ENCODE measurements around the gene CD55. TPM values are rescaled to one million over a fixed set of nuclear protein-coding genes. Genes with fewer than 3 reads are reported as not detected.
"Not testable (repeated sequence)": the region's sequence is repeated elsewhere in the genome, so short reads cannot be mapped to it uniquely, and the experiment has no call there.

The CD55 gene
- total RNA-seq, 2 experiments from 2014 or later, result 69.3 to 80.6 TPM

DNA sequence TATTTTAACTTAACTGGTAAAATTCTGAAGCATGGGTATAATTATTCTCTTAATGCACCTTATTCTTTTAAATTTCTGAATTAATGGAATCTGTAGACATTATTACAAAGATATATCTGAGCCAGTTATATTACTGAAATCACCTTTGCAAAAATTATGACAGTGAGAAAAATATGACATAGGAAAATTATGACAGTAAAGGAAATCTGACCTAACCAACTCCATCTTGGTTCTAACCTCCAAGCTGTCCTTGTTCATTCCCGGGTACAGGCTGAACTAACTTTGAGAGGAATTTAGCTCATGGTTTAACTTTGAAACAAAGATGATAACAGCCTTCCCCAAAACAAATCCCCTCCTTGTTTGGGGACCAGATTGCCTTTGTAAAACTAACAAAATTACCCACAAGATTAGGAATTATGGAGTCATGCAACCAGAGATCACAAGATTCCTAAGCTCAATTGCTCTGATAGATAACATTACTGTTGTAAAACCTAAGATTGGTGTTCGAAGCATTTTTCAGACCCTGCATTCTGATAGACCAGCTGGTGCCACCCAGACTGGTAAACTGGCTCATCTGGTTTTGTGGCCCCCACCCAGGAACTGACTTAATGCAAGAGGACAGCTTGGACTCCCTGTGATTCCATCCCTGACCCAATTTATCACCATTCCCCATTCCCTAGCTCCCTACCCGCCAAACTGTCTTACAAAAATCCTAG, 9.4 kb upstream of the CD55 start:
- H3K36me3 Mint-ChIP-seq, result peaks cover 5% of the 10 kb centered on the region
- no peak overlapping the region for H3K27ac Mint-ChIP-seq
- H3K4me1 Mint-ChIP-seq, result peaks cover 22% of the 10 kb centered on the region
- POLR2A ChIA-PET, result interaction anchor here (0.9 kb wide), 1 partner anchor 9 kb away, joined by 5 read pairs; the partner anchor contains the start of gene CD55
- peaks cover 6% of the 10 kb centered on the region for H3K9me3 Mint-ChIP-seq
- DNase-seq (no peak), ATAC-seq (ENCODE audit: low read depth) (no peak)
- H3K27me3 Mint-ChIP-seq, result no peaks in the 10 kb centered on the region
- H3K4me3 Mint-ChIP-seq, result no peak overlapping the region

DNA sequence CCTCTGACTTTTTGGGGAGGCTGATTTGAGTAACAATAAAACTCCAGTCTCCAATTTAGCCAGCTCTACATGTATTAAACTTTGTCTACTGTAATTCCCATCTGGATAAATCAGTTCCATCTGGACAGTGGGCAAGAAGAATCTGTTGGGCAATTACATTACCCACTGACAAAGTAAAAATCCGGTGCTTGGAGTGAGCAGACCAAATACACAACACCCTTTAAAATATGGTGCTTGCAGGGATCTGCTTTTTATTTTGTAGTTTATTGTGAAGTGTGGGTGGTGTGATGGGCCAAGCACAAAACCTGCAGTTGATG, 8.9 kb upstream of the CD55 start:
- POLR2A ChIA-PET, result no interaction called here
- Mint-ChIP-seq H3K4me3 (no peak overlapping the region), H3K27me3 (no peaks in the 10 kb centered on the region), H3K4me1 (peaks cover 24% of the 10 kb centered on the region), H3K9me3 (peaks cover 5% of the 10 kb centered on the region), H3K36me3 (peaks cover 7% of the 10 kb centered on the region), H3K27ac (no peak overlapping the region)
- DNase-seq, result no peak
- no peak for ATAC-seq (ENCODE audit: low read depth)

DNA sequence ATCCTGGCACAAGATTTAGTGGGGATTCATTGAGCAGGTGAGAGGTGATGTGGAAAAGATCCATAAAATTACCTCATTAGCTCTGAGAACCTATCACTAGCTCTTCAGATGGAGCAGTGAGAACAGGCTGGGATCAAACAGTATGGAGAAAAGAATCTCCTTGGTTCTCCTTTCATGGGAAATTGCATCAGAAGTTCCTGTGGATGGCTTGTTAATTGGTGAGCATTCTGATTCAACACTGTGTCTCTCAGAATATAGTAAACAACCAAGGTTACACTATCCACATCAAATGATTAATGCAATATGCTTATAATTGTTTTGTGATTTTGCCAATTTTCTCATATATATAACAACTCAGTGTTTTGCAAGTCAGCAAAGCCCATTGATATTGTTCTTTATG, 8.3 kb upstream of the CD55 start:
- peaks cover 8% of the 10 kb centered on the region for H3K36me3 Mint-ChIP-seq
- H3K4me3 Mint-ChIP-seq, result no peak overlapping the region
- no peaks in the 10 kb centered on the region for H3K27me3 Mint-ChIP-seq
- POLR2A ChIA-PET, result no interaction called here
- no peak for ATAC-seq (ENCODE audit: low read depth)
- H3K4me1 Mint-ChIP-seq, result peaks cover 25% of the 10 kb centered on the region
- DNase-seq, result no peak
- H3K27ac Mint-ChIP-seq, result no peak overlapping the region
- H3K9me3 Mint-ChIP-seq, result peaks cover 5% of the 10 kb centered on the region

DNA sequence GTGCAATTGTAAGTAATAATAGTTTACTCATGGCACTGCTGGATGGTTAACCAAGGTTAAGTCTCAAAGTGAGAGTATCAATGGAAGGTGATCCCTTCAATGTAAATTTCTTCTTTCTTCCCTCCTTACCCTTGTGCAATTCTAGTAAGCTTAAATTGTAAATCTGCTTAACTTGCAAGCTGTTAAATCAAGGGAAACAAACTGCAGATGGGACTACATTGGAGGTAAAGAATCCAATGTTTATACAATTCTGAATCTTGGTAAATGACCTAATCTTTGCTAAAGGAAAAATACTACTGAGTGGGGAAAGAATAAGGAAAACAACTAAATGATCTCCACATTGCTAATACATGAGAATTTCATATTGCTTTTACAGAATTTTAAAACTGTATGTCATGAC, 6.7 kb upstream of the CD55 start:
- POLR2A ChIA-PET, result no interaction called here
- no peak for ATAC-seq (ENCODE audit: low read depth)
- Mint-ChIP-seq H3K27me3 (no peaks in the 10 kb centered on the region), H3K4me1 (peaks cover 15% of the 10 kb centered on the region), H3K27ac (no peak overlapping the region), H3K4me3 (no peak overlapping the region), H3K36me3 (peaks cover 10% of the 10 kb centered on the region), H3K9me3 (peaks cover 5% of the 10 kb centered on the region)
- DNase-seq, result no peak

DNA sequence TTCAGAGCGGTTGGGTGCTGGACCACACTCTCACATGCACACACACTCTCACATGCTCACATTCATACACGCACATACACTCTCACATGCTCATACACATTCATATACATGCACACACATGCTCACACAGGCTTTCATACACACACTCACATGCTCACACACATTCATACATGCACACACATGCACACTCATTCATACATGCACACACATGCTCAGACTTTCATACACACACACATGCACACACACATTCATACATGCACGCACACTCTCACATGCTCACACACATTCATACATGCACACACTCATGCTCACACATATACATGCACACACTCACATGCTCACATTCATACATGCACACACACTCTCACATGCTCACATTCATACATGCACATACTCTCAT, 6.0 kb upstream of the CD55 start:
- Mint-ChIP-seq H3K4me1 (peaks cover 15% of the 10 kb centered on the region), H3K9me3 (peaks cover 5% of the 10 kb centered on the region), H3K27ac (no peak overlapping the region), H3K36me3 (peaks cover 10% of the 10 kb centered on the region), H3K27me3 (no peaks in the 10 kb centered on the region), H3K4me3 (no peak overlapping the region)
- ATAC-seq (ENCODE audit: low read depth) (no peak), DNase-seq (no peak)
- POLR2A ChIA-PET, result no interaction called here

DNA sequence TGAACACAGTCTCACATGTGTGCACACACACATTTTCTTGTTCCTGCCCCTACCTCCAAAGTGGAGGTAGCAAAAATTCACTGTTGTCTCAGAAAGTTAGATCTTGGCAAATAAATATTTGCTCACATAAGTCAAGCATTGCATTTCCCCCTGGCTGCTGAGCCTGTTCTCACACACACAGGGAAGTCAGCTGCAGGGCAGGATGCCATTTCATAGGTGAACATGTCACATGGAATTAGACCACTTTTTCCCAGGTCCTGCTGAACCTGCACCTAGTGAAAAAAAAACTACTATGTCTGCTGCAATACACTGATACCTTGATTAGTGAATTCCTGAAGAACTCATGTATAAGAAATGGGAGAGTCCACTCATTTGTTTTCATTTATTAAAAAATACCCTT, 5.3 kb upstream of the CD55 start:
- Mint-ChIP-seq H3K36me3 (peaks cover 10% of the 10 kb centered on the region), H3K27ac (no peak overlapping the region), H3K27me3 (no peaks in the 10 kb centered on the region), H3K4me3 (no peak overlapping the region), H3K9me3 (peaks cover 5% of the 10 kb centered on the region), H3K4me1 (peaks cover 15% of the 10 kb centered on the region)
- POLR2A ChIA-PET, result no interaction called here
- DNase-seq (no peak), ATAC-seq (ENCODE audit: low read depth) (no peak)

DNA sequence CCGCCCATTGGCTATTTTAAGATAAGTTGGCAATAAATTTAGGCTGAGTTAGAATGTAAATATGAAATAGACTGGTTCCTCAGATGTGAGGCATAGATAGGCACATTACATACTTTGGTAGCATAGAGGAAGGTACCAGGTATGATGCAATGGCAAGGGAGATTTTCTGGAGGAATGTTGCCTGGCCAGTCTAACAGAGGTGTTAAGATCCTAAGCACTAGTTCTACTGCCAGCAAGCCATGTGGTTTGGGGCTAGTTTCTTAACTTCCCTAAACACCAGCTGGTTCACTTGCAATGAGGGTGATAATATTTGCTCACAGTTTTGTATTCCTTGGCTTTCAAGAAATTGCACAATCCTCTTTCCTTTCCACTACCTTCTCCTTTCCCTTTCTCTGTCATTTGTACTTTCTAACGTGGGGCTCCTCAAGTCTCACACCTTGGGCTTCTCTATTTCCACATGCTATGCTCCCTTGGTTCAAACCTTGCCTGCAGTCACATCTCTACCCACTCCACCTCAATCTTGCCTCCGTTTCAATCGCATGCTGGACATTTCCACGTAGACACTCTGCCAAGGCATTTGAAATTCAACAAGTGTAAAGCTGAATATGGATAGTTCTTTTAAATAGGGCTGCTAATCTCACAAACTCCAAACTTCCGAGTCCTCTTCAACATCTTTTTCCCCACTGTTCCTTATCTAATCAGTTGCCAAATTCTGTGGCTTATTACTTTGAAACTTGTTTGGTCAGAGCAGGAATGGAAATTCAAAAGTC, 4.7 kb upstream of the CD55 start:
- no peak overlapping the region for H3K4me3 Mint-ChIP-seq
- no peak overlapping the region for H3K27ac Mint-ChIP-seq
- no peaks in the 10 kb centered on the region for H3K27me3 Mint-ChIP-seq
- DNase-seq (no peak), ATAC-seq (ENCODE audit: low read depth) (no peak)
- H3K36me3 Mint-ChIP-seq, result peaks cover 12% of the 10 kb centered on the region
- peaks cover 16% of the 10 kb centered on the region for H3K4me1 Mint-ChIP-seq
- H3K9me3 Mint-ChIP-seq, result peaks cover 5% of the 10 kb centered on the region
- POLR2A ChIA-PET, result interaction anchor here (1.4 kb wide), 1 partner anchor 20 kb away, joined by 3 read pairs; no protein-coding TSS in a partner anchor

DNA sequence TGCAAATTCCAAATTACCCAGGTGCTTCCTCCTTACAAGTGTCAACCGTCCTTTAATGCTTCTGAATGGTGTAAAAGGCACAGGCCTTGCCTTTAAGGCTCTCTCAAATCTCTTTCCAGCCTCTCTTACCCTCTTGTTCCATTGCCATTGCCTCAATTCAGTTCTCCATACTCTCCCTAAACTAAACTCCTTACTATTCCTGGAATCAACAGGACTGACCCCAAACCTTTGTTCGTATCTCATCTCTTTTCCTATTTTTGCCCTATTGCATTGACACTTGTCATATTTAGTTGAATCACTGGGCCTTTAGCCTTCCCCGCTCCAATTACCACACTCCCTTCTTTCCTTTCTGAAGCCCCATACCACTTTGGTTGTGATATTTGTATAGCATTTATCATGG, 3.9 kb upstream of the CD55 start:
- ATAC-seq (ENCODE audit: low read depth) (no peak), DNase-seq (no peak)
- H3K27me3 Mint-ChIP-seq, result no peaks in the 10 kb centered on the region
- POLR2A ChIA-PET, result interaction anchor here (1.4 kb wide), 1 partner anchor 19 kb away, joined by 3 read pairs; no protein-coding TSS in a partner anchor
- H3K36me3 Mint-ChIP-seq, result peaks cover 14% of the 10 kb centered on the region
- peaks cover 16% of the 10 kb centered on the region for H3K4me1 Mint-ChIP-seq
- H3K4me3 Mint-ChIP-seq, result no peak overlapping the region
- H3K27ac Mint-ChIP-seq, result no peak overlapping the region
- H3K9me3 Mint-ChIP-seq, result peaks cover 5% of the 10 kb centered on the region

DNA sequence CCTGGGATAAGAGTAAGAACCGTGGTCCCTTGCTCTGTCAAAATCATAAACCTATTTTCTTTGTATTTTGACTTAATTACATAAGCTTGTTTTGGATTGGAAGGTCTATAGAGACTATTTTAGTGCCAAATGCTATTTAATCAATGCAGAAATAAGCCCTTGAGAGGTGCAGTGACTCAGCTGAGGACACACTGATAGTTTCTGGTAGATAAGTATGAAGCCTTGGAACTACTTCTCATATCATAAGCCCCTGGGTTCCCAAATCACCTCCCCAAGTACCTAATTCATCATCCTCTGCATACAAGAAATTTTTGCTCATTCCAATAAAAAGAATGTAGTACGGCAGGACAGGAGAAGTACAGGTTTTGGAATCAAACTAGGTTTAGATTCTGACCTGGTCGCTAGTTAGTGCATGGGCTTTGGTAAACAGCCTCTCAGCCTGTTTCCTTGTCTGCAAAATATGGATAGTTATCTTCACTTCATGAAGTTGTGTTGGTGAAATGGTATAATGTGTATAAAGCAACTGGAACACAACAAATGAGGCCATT, 3.3 kb upstream of the CD55 start:
- Mint-ChIP-seq H3K9me3 (peaks cover 5% of the 10 kb centered on the region), H3K27me3 (no peaks in the 10 kb centered on the region), H3K4me3 (no peak overlapping the region), H3K4me1 (peaks cover 16% of the 10 kb centered on the region), H3K27ac (no peak overlapping the region), H3K36me3 (peaks cover 14% of the 10 kb centered on the region)
- POLR2A ChIA-PET, result interaction anchor here (1.4 kb wide), 1 partner anchor 19 kb away, joined by 3 read pairs; no protein-coding TSS in a partner anchor
- DNase-seq, result no peak
- ATAC-seq (ENCODE audit: low read depth), result no peak

DNA sequence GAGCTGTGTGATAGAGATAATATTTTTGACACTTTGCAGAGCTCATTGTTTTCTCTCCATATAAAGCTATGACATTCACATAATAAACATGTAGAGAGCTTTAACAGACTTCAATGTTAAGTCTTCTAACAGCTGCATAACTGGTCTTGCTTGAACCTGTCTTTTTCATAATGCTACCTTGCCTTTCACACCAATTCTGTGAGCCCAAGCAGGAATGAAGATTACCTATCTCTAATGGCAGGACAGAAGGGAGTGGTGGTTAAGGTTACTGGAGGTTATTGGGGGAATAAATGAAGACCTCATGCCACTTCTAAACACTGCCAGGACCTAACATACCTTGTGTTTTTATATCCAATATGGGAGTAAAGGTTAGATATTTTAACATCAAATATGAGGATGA, 2.3 kb upstream of the CD55 start:
- Mint-ChIP-seq H3K4me1 (peaks cover 23% of the 10 kb centered on the region), H3K4me3 (no peak overlapping the region), H3K27me3 (no peaks in the 10 kb centered on the region), H3K36me3 (peaks cover 24% of the 10 kb centered on the region), H3K27ac (no peak overlapping the region), H3K9me3 (peaks cover 5% of the 10 kb centered on the region)
- POLR2A ChIA-PET, result interaction anchor here (1.4 kb wide), 1 partner anchor 17 kb away, joined by 6 read pairs; no protein-coding TSS in a partner anchor
- DNase-seq, result no peak
- no peak for ATAC-seq (ENCODE audit: low read depth)

DNA sequence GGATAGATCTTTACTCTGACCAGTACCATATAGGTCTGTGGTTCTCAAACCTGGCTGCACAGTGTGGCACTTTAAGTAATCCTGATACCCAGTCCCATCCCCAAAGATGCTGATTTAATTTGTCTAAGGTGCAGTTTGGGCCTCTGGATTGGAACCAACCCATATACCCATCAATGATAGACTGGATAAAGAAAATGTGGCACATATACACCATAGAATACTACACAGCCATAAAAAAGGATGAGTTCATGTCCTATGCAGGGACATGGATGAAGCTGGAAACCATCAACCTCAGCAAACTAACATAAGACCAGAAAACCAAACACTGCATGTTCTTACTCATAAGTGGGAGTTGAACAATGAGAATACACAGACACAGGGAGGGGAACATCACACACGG, 1.4 kb upstream of the CD55 start:
- peaks cover 23% of the 10 kb centered on the region for H3K4me1 Mint-ChIP-seq
- not testable (repeated sequence) for DNase-seq; H3K9me3 Mint-ChIP-seq; H3K27me3 Mint-ChIP-seq; ATAC-seq (ENCODE audit: low read depth)
- peak overlapping the region; percentile 70 for H3K4me3 Mint-ChIP-seq
- H3K27ac Mint-ChIP-seq, result peak overlapping the region; percentile 85
- POLR2A ChIA-PET, result interaction anchor here (0.7 to 2.9 kb wide), 3 partner anchors 16 to 398 kb away, joined by 3 to 7 read pairs (median 6); partner anchors contain the start of gene FCMR
- H3K36me3 Mint-ChIP-seq, result peaks cover 27% of the 10 kb centered on the region

DNA sequence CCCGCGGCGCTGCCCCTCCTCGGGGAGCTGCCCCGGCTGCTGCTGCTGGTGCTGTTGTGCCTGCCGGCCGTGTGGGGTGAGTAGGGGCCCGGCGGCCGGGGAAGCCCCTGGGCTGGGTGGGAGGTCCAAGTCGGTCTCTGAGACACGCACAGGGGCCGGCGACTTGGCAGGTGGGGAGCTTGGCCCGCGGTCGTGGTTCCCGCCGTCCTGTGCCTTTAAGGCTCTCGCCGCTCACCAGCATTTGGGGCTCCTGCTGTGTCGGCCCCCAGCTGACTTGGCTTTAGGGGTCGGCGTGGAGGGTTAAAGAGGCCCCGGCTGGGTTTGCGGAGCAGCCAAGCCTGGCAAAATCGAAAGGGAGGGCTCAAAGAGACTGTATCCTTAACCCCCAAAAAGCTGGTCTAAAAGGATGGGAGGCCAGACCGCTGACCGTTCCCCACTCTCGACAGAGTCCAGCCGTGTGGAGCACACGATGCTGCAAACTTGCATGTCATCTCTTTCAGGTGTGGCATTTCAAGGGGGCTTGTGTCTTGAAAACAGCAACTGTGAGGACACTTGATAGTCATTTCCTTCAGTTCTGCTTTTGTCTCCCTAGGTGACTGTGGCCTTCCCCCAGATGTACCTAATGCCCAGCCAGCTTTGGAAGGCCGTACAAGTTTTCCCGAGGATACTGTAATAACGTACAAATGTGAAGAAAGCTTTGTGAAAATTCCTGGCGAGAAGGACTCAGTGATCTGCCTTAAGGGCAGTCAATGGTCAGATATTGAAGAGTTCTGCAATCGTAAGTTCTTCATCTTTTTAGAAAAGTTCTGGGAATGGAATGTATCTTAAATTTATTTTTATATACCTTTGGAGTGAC, 540 bp downstream of the CD55 start:
- Mint-ChIP-seq H3K36me3 (peaks cover 35% of the 10 kb centered on the region), H3K27me3 (no peaks in the 10 kb centered on the region), H3K4me1 (peaks cover 28% of the 10 kb centered on the region), H3K27ac (peak overlapping the region; percentile 99), H3K9me3 (no peaks in the 10 kb centered on the region), H3K4me3 (peak overlapping the region; percentile 99)
- no peak for ATAC-seq (ENCODE audit: low read depth)
- POLR2A ChIA-PET, result interaction anchor here (0.5 to 3.4 kb wide), 28 partner anchors 7 to 505 kb away, joined by 3 to 145 read pairs (median 4); partner anchors contain the start of gene C4BPB
- DNase-seq, result no peak

Data from activated naive CD8-positive, alpha-beta T cell treated with anti-CD3 and anti-CD28 coated beads, Interleukin-2, amount 10 ng/mL, durations not matched to agents 7 days and 5 days (primary cell).